Measurements from ENCODE around the gene ABCA3. TPM values are rescaled to one million over a fixed set of nuclear protein-coding genes. Genes with fewer than 3 reads are reported as not detected.
"Not testable (repeated sequence)": the region's sequence is repeated elsewhere in the genome, so short reads cannot be mapped to it uniquely, and the experiment has no call there.

ABCA3 gene
- 1 to 10 TPM; 1.3 to 4.6 TPM for total RNA-seq

DNA sequence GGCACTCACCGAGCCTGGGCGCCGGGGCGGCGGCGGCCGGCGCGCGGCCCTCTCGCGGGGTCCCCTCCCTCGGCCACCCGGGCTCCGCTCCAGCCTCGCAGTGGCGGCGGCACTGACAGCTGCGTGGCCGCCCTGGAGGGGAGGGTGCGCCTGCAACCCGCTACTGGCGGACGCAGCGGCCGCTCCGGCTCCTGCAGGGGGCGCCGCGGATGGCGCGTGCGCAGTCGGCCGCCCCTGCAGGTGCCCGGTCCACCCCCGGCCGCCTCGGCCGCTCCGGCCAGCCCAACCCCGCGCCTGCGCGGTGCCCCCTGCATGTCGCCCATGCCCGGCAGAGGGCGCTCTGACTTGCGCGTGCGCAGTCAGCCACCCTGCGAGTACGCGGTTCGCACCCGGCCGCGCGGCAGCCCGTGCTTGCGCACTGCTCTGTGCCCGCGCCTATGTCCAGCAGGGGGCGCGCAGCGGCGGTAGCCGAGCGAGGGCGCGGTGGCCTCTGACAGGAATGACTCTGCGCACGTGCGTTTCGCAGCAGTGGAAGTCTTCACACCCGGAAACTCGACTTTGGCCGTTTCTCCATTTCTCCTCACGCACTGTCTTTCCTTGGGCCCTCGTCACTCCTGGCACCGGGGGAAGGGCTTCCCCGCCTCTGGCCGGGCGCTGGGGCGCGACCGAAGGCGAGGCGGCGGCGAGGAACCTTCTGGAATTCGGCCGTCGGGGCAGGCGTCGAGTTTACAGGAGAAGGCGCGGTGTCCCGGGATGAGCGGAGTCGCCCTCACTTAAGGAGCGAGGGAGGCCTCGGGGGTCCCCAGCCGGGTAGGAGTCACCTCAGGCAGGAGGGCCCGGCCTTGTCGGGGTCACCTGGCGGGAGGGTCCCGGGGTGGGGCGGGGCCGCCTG lies at the start of gene ABCA3:
ABCA3 (minus strand) TSS at position 165 of the 892 bp plus-strand sequence. CDS start 14,262 bp downstream, outside the sequence.
- Histone ChIP-seq H3K9ac (ENCODE audit: low read depth in 2 of 2, low read length in 2 of 2) (peak within 1 kb of the TSS; percentile 37 to 62), H3K36me3 (no peaks in the 10 kb centered on the region), H3K27ac (no peak within 1 kb of the TSS), H3K27me3 (peaks cover 5% of the 10 kb centered on the region), H3K9me3 (no peaks in the 10 kb centered on the region), H3K4me1 (peaks cover 4% of the 10 kb centered on the region), H3K4me3 (peak within 1 kb of the TSS; percentile 70)
- intact Hi-C loops (cut with DNase I): loop anchor here (5.0 kb wide), 1 partner anchor 86 kb away; the partner anchor contains the start of gene CCNF
- TF ChIP-seq, protein P1, sequence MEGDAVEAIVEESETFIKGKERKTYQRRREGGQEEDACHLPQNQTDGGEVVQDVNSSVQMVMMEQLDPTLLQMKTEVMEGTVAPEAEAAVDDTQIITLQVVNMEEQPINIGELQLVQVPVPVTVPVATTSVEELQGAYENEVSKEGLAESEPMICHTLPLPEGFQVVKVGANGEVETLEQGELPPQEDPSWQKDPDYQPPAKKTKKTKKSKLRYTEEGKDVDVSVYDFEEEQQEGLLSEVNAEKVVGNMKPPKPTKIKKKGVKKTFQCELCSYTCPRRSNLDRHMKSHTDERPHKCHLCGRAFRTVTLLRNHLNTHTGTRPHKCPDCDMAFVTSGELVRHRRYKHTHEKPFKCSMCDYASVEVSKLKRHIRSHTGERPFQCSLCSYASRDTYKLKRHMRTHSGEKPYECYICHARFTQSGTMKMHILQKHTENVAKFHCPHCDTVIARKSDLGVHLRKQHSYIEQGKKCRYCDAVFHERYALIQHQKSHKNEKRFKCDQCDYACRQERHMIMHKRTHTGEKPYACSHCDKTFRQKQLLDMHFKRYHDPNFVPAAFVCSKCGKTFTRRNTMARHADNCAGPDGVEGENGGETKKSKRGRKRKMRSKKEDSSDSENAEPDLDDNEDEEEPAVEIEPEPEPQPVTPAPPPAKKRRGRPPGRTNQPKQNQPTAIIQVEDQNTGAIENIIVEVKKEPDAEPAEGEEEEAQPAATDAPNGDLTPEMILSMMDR (IDR thresholded peaks at IDR 0.05): peak; percentile 99
- peak; percentile 95 for DNase-seq

DNA sequence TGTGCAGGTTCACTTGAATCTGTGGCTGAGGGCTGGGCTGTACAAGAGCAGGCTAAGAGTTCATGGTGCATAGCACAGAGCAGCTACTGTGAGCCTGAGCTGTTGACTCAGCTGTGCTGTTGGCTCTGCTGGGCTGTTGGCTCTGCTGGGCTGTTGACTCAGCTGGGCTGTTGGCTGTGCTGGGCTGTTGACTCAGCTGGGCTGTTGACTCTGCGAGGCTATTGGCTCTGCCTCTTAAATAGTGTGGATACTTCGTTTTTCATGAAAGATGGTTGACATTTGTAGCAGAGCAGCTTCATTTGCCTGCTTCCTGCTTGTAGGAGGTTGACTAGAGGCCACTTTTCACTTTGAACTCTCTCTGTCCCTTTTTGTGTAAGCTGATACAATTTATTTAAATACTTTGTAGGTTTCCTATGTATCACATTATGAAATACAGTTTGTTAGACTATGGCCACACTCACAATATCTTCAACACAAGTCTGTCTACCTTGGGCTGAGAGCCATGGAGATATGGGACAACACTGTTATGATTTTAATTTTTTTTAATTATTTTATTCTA lies 48.4 kb upstream of the ABCA3 start:
- Histone ChIP-seq H3K4me3 (no peak overlapping the region), H3K9ac (ENCODE audit: low read depth in 2 of 2, low read length in 2 of 2) (no peak overlapping the region), H3K27me3 (no peaks in the 10 kb centered on the region), H3K27ac (no peak overlapping the region), H3K9me3 (no peaks in the 10 kb centered on the region), H3K4me1 (no peaks in the 10 kb centered on the region), H3K36me3 (no peaks in the 10 kb centered on the region)
- peak; percentile 17 for DNase-seq
- TF ChIP-seq, protein P1 (IDR thresholded peaks at IDR 0.05): no peak
- intact Hi-C loops (cut with DNase I): no loop called here

DNA sequence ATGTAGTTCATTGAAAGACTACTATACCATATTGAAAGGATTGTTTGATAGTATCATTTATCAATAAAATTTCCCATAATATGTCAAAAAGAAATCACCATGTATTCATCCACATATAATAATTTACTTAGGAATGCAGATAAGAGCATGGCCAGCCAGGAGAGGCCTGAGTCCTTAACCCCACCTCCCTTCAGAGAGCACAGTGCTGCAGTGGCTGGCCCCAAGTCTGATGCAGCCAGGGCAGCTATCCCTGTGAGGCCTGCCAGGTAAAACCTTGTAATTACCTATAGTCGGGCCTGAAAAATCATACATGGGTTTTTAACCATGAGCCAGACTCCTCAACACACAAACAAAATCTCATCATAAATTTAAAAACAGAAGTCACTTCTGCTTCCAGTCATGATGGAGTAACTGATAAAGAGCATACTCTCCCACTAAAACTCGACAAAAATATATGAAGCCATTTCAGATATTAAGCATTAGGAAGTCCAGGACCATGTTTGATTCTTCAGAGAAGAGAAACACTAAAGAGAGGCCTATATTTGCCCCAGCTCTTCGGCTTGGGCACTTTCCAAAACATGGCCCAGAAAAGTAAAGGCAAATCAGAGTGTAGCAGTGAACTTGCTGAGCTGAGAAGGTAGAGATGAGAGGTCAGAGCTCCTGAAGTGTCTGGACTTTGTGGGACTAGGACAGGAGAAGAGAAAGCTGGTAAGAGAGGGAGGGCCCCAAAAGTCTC lies 47.8 kb upstream of the ABCA3 start:
- Histone ChIP-seq H3K4me3 (no peak overlapping the region), H3K27ac (no peak overlapping the region), H3K36me3 (no peaks in the 10 kb centered on the region), H3K9ac (ENCODE audit: low read depth in 2 of 2, low read length in 2 of 2) (no peak overlapping the region), H3K27me3 (no peaks in the 10 kb centered on the region), H3K9me3 (no peaks in the 10 kb centered on the region), H3K4me1 (no peaks in the 10 kb centered on the region)
- DNase-seq: no peak
- TF ChIP-seq, protein P1 (IDR thresholded peaks at IDR 0.05): no peak
- intact Hi-C loops (cut with DNase I): no loop called here

DNA sequence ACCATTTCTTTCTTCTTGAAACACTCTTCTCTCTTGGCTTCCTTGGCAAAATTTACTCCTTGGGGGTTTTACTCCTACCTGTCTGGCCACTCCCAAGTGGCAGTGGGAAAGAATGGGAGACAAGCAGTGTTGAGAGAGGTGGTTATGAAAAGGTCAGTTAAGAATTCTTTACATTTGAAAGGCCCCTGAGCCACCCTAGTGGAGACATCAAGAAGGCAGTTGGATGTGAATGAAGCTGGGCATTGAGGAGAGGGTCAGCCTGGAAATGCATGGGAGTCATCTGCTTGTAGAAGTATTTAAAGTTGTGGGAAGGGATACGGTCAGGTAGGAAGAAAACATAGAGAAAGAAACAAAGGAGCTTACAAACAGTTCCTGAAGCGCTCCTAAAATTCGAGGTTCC lies 46.5 kb upstream of the ABCA3 start:
- Histone ChIP-seq H3K4me1 (no peaks in the 10 kb centered on the region), H3K27me3 (no peaks in the 10 kb centered on the region), H3K9ac (ENCODE audit: low read depth in 2 of 2, low read length in 2 of 2) (no peak overlapping the region), H3K9me3 (no peaks in the 10 kb centered on the region), H3K27ac (no peak overlapping the region), H3K4me3 (no peak overlapping the region), H3K36me3 (no peaks in the 10 kb centered on the region)
- intact Hi-C loops (cut with DNase I): no loop called here
- no peak for DNase-seq
- TF ChIP-seq, protein P1 (IDR thresholded peaks at IDR 0.05): no peak

DNA sequence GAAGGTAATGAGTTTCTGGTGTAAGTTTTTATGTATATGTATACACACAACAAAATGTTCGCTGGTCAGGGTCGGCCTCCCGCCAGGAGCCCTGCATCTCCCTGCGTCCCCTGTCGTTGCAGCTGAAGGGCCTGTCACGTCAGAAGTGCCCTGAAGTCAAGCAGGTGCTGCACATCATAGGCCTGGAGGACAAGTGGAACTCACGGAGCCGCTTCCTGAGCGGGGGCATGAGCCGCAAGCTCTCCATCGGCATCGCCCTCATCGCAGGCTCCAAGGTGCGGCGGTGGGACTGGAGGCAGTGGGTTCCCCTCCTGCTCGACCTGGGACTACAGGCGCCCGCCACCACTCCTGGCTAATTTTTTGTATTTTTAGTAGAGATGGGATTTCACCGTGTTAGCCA lies 45.5 kb upstream of the ABCA3 start:
- H3K4me1 ChIP-seq; H3K36me3 ChIP-seq; H3K27ac ChIP-seq; H3K27me3 ChIP-seq; H3K9me3 ChIP-seq; H3K4me3 ChIP-seq; H3K9ac ChIP-seq (ENCODE audit: low read depth in 2 of 2, low read length in 2 of 2); DNase-seq; intact Hi-C loops (cut with DNase I): not testable (repeated sequence)
